Measurements from ENCODE around the gene MTFR1L. TPM values are rescaled to one million over a fixed set of nuclear protein-coding genes. Genes with fewer than 3 reads are reported as not detected.
A peak's percentile ranks its signal among the peaks of the same experiment; 100 is the strongest.

Gene MTFR1L
- total RNA-seq, 2 donors from 2014 or later, result 154 to 303 TPM

- peak overlapping the region; percentile 43 to 53 for H3K27ac ChIP-seq
- no peaks in the 10 kb centered on the region for H3K9me3 ChIP-seq
- no peaks in the 10 kb centered on the region for H3K36me3 ChIP-seq
- no peaks in the 10 kb centered on the region for H3K27me3 ChIP-seq
- peak; percentile 62 for DNase-seq (ENCODE audit: low spot score)
- TF ChIP-seq CTCF (IDR thresholded peaks at IDR 0.05), result no peak
- peaks cover 0 to 26% of the 10 kb centered on the region in 2 donors for H3K4me1 ChIP-seq
- peak overlapping the region; percentile 54 to 67 for H3K4me3 ChIP-seq
Observed at GRCh38 chr1:25875856-25876692, 56.3 kb downstream of the MTFR1L start.

- Histone ChIP-seq H3K36me3 (no peaks in the 10 kb centered on the region), H3K4me1 (peaks cover 0 to 20% of the 10 kb centered on the region in 2 donors), H3K27me3 (no peaks in the 10 kb centered on the region), H3K9me3 (no peaks in the 10 kb centered on the region), H3K27ac (no peak overlapping the region), H3K4me3 (no peak overlapping the region)
- no peak for DNase-seq (ENCODE audit: low spot score)
- no peak for TF ChIP-seq CTCF (IDR thresholded peaks at IDR 0.05)
Observed at GRCh38 chr1:25876693-25877077, 56.9 kb downstream of the MTFR1L start.

GRCh38 chr1:25877155-25877554 is 57.4 kb downstream of the MTFR1L start:
- Histone ChIP-seq H3K27ac (no peak overlapping the region), H3K36me3 (no peaks in the 10 kb centered on the region), H3K4me3 (no peak overlapping the region), H3K27me3 (no peaks in the 10 kb centered on the region), H3K4me1 (peaks cover 0 to 15% of the 10 kb centered on the region in 2 donors), H3K9me3 (no peaks in the 10 kb centered on the region)
- DNase-seq (ENCODE audit: low spot score), result no peak
- TF ChIP-seq CTCF (IDR thresholded peaks at IDR 0.05), result no peak

GRCh38 chr1:25878690-25879089 is 58.9 kb downstream of the MTFR1L start:
- Histone ChIP-seq H3K27me3 (no peaks in the 10 kb centered on the region), H3K4me1 (peaks cover 0 to 14% of the 10 kb centered on the region in 2 donors), H3K36me3 (no peaks in the 10 kb centered on the region), H3K4me3 (no peak overlapping the region), H3K27ac (no peak overlapping the region), H3K9me3 (no peaks in the 10 kb centered on the region)
- DNase-seq (ENCODE audit: low spot score), result no peak
- no peak for TF ChIP-seq CTCF (IDR thresholded peaks at IDR 0.05)

- H3K9me3 ChIP-seq, result no peaks in the 10 kb centered on the region
- H3K4me3 ChIP-seq, result no peak overlapping the region
- no peak for DNase-seq (ENCODE audit: low spot score)
- TF ChIP-seq CTCF (IDR thresholded peaks at IDR 0.05), result no peak
- H3K27me3 ChIP-seq, result no peaks in the 10 kb centered on the region
- H3K36me3 ChIP-seq, result no peaks in the 10 kb centered on the region
- H3K27ac ChIP-seq, result no peak overlapping the region
- H3K4me1 ChIP-seq, result peaks cover 0 to 11% of the 10 kb centered on the region in 2 donors
Observed at GRCh38 chr1:25879675-25880074, 59.9 kb downstream of the MTFR1L start.

Data from right atrium auricular region (tissue), 2 donors.